Lower leg skin (tissue), 3 donors: Measurements from ENCODE around the gene CUL4A.

Experiments used
- CTCF ChIP-seq, 3 donors: fragments of 450-650 bp; IDR thresholded peaks; one replicate each; pipeline ENCODE4 v1.5.1; 2016; ENCODE audit warnings: antibody characterized with exemption in 3 of 3, mild to moderate bottlenecking in 3 of 3, moderate library complexity in 2 of 3
- POLR2A ChIP-seq, 2 donors: fragments of 450-650 bp; IDR thresholded peaks; one replicate each; pipeline ENCODE4 v1.6.1; 2016 to 2017; ENCODE audit warnings: antibody characterized with exemption in 2 of 2, mild to moderate bottlenecking in 1 of 2, moderate library complexity in 1 of 2

- TF ChIP-seq CTCF (IDR thresholded peaks at IDR 0.05) (no peak), POLR2A (IDR thresholded peaks at IDR 0.05) (no peak)
These were observed 79.5 kb downstream of the CUL4A start for GRCh38 chr13:113288880-113289279.
